Prostate gland (tissue), 2 donors: ENCODE results near the gene SH3GL3. TPM values are rescaled to one million over a fixed set of nuclear protein-coding genes. Genes with fewer than 3 reads are reported as not detected.

Source experiments
- DNase-seq: peaks from one replicate; pipeline ENCODE4 v3.0.0-alpha.2; 2019; ENCODE audit warnings: low spot score
- H3K27ac ChIP-seq, 2 donors: fragments of 200-600 bp; sonication (generic); 2 replicates each; pipeline ENCODE4 v1.5.1; 2017 to 2019
- H3K27me3 ChIP-seq: fragments of 200-600 bp; sonication (generic); replicated peaks from 2 replicates; pipeline ENCODE4 v1.5.1; 2019; ENCODE audit not compliant: insufficient read depth
- H3K36me3 ChIP-seq, 2 donors: fragments of 200-600 bp; sonication (generic); 1 replicate in 1 of 2; 2 replicates in 1 of 2; pipeline versions ENCODE4 v1.5.1 to v1.8.1; 2017 to 2019
- H3K4me1 ChIP-seq: fragments of 200-600 bp; sonication (generic); replicated peaks from 2 replicates; pipeline ENCODE4 v1.5.1; 2019
- H3K4me3 ChIP-seq, 2 donors: fragments of 200-600 bp; sonication (generic); 2 replicates each; pipeline ENCODE4 v1.5.1; 2017 to 2019
- H3K9me3 ChIP-seq: fragments of 200-600 bp; sonication (generic); 2 replicates; pipeline ENCODE4 v1.5.1; 2017
- POLR2A ChIP-seq: fragments of 450-650 bp; IDR thresholded peaks from one replicate; pipeline ENCODE4 v1.6.1; 2016; ENCODE audit warnings: antibody characterized with exemption, mild to moderate bottlenecking
- POLR2AphosphoS5 ChIP-seq: sonication (generic); formaldehyde crosslinking; IDR thresholded peaks from one replicate; pipeline ENCODE4 v1.6.1; 2017; ENCODE audit warnings: antibody characterized with exemption
- WGBS: methylation state at CpG from one replicate; pipeline ENCODE4 v1.1.5; 2018; 5-methylcytosine and 5-hydroxymethylcytosine counted together
- intact Hi-C: fragments of 100-400 bp; cut with DNase I; formaldehyde crosslinking; loops from one replicate; pipeline ENCODE4 v1.14.2; 2022
- total RNA-seq, 2 donors: library from RNA; depleted of rRNA; stranded (reverse); fragments of >200 nt; gene quantifications; one replicate each; pipeline ENCODE4 v1.1.0, GENCODE V29; 2016
- TF ChIP-seq, protein P1 (sequence below), 4 experiments: fragments of 200-600 bp in 2 of 4; fragments of 450-650 bp in 2 of 4; sonication (generic) in 2 of 4; IDR thresholded peaks; 1 replicate in 3 of 4; 2 replicates in 1 of 4; pipeline ENCODE4 v1.5.1; 2016 to 2019; ENCODE audit warnings: antibody characterized with exemption in 4 of 4, mild to moderate bottlenecking in 2 of 4, moderate library complexity in 2 of 4

SH3GL3 gene
- total RNA-seq, 2 donors from 2014 or later, result 2.2 to 7.4 TPM

DNA sequence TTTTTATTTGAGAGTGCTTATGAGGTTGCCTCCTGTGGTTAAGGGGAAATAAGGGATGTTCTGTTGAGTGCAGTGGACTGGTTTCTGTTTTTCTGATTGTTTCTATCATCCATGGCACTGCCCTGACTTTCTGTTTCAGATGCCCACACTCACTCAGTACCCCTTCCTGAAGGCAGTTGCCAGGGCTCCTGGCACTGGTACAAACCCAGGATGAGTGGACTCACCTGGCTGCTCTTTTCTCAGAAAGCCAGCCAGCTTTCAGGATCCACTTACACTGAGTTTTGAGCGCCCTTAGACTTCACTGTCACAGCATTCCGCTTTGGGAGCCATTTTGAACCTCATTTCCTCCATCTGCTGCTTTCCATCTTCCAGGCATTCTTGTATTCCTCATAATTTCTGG lies 150.9 kb downstream of the SH3GL3 start:
- intact Hi-C loops, result no loop called here

DNA sequence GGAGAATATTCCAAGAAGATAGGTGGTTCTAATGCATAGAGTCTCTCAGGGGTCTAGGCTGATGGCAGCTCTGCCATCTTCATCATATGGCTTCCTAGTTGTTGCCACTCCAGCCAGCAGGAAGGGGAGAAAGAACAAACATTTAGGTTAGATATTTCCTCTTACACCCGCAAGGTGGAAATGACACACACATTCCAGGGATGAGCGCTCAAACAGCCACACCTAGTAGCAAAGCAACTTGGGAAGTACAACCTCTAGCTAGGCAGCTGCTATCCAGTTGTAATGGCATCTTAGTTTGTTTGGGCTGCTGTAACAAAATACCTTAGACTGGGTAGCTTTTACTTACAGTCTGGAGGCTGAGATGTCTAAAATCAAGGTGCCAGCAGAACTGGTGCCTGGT lies 154.9 kb downstream of the SH3GL3 start:
- TF ChIP-seq POLR2AphosphoS5 (no peak), POLR2A (no peak)
- TF ChIP-seq, protein P1, sequence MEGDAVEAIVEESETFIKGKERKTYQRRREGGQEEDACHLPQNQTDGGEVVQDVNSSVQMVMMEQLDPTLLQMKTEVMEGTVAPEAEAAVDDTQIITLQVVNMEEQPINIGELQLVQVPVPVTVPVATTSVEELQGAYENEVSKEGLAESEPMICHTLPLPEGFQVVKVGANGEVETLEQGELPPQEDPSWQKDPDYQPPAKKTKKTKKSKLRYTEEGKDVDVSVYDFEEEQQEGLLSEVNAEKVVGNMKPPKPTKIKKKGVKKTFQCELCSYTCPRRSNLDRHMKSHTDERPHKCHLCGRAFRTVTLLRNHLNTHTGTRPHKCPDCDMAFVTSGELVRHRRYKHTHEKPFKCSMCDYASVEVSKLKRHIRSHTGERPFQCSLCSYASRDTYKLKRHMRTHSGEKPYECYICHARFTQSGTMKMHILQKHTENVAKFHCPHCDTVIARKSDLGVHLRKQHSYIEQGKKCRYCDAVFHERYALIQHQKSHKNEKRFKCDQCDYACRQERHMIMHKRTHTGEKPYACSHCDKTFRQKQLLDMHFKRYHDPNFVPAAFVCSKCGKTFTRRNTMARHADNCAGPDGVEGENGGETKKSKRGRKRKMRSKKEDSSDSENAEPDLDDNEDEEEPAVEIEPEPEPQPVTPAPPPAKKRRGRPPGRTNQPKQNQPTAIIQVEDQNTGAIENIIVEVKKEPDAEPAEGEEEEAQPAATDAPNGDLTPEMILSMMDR (IDR thresholded peaks at IDR 0.05), result no peak
- DNase-seq, result no peak
- WGBS, result 92% methylated on average over 2 of the region's 2 CpGs

More for the DNA sequence above, 150.9 kb downstream of the SH3GL3 start:
- H3K27me3 ChIP-seq, result no peaks in the 10 kb centered on the region
- no peaks in the 10 kb centered on the region for H3K4me1 ChIP-seq
- H3K4me3 ChIP-seq, result no peak overlapping the region
- H3K9me3 ChIP-seq, result no peaks in the 10 kb centered on the region
- TF ChIP-seq POLR2A, result no peak
- TF ChIP-seq POLR2AphosphoS5, result no peak
- TF ChIP-seq, protein P1 (IDR thresholded peaks at IDR 0.05), result no peak
- H3K36me3 ChIP-seq, result no peaks in the 10 kb centered on the region
- H3K27ac ChIP-seq, result no peak overlapping the region
- no peak for DNase-seq
- WGBS, result 85% methylated on average over 2 of the region's 2 CpGs

GRCh38 chr15:83604549-83604948 lies 157.4 kb downstream of the SH3GL3 start:
- no peak for DNase-seq
- no peak for TF ChIP-seq POLR2AphosphoS5
- TF ChIP-seq, protein P1 (IDR thresholded peaks at IDR 0.05), result no peak
- H3K4me1 ChIP-seq, result no peaks in the 10 kb centered on the region
- no peaks in the 10 kb centered on the region for H3K36me3 ChIP-seq
- intact Hi-C loops, result no loop called here
- H3K4me3 ChIP-seq, result no peak overlapping the region
- 88% methylated on average over 1 of the region's 1 CpG for WGBS
- H3K27ac ChIP-seq, result no peak overlapping the region
- no peaks in the 10 kb centered on the region for H3K9me3 ChIP-seq
- H3K27me3 ChIP-seq, result no peaks in the 10 kb centered on the region

More for the DNA sequence above, 154.9 kb downstream of the SH3GL3 start:
- Histone ChIP-seq H3K4me3 (no peak overlapping the region), H3K36me3 (no peaks in the 10 kb centered on the region), H3K27me3 (no peaks in the 10 kb centered on the region), H3K4me1 (no peaks in the 10 kb centered on the region), H3K9me3 (no peaks in the 10 kb centered on the region), H3K27ac (no peak overlapping the region)
- intact Hi-C loops, result no loop called here

GRCh38 chr15:83605111-83605945 lies 158.2 kb downstream of the SH3GL3 start:
- TF ChIP-seq, protein P1 (IDR thresholded peaks at IDR 0.05), result no peak
- TF ChIP-seq POLR2A (no peak), POLR2AphosphoS5 (no peak)
- Histone ChIP-seq H3K4me1 (no peaks in the 10 kb centered on the region), H3K9me3 (no peaks in the 10 kb centered on the region), H3K27me3 (no peaks in the 10 kb centered on the region), H3K27ac (no peak overlapping the region), H3K36me3 (no peaks in the 10 kb centered on the region), H3K4me3 (no peak overlapping the region)
- WGBS, result 17% methylated on average over 7 of the region's 7 CpGs
- DNase-seq, result no peak
- intact Hi-C loops, result no loop called here

GRCh38 chr15:83610132-83610531 lies 163.0 kb downstream of the SH3GL3 start:
- TF ChIP-seq, protein P1 (IDR thresholded peaks at IDR 0.05), result no peak
- no peak for TF ChIP-seq POLR2AphosphoS5
- no peak for TF ChIP-seq POLR2A
- no peak overlapping the region for H3K4me3 ChIP-seq
- DNase-seq, result no peak
- intact Hi-C loops, result no loop called here
- 88% methylated on average over 3 of the region's 3 CpGs for WGBS
- H3K27me3 ChIP-seq, result no peaks in the 10 kb centered on the region
- H3K4me1 ChIP-seq, result no peaks in the 10 kb centered on the region
- no peak overlapping the region for H3K27ac ChIP-seq
- no peaks in the 10 kb centered on the region for H3K9me3 ChIP-seq
- H3K36me3 ChIP-seq, result no peaks in the 10 kb centered on the region
